Measurements from ENCODE around the gene NUP153.

- TF ChIP-seq POLR2AphosphoS5 (IDR thresholded peaks at IDR 0.05; ENCODE audit: low read depth, low read length) (no peak), SIN3A (IDR thresholded peaks at IDR 0.05; ENCODE audit: borderline replicate concordance, insufficient read depth, low read length) (no peak), REST (IDR thresholded peaks at IDR 0.05; ENCODE audit: insufficient read depth in 1 of 2, low read depth in 2 of 2, low read length in 2 of 2) (no peak), TAF1 (IDR thresholded peaks at IDR 0.05; ENCODE audit: borderline replicate concordance, insufficient read depth, low read length) (no peak)
Measured at GRCh38 chr6:17653198-17653882, 53.4 kb downstream of the NUP153 start.

Measured in PFSK-1 (cell line).